ENCODE data around the gene MYO6.

- no peak for TF ChIP-seq CTCF (conservative IDR thresholded peaks at IDR 0.05; ENCODE audit: low read length)
- TF ChIP-seq EZH2phosphoT487 (IDR thresholded peaks at IDR 0.05; ENCODE audit: borderline replicate concordance, low read depth, low read length): no peak
Measured at GRCh38 chr6:75893776-75894152, 144.7 kb downstream of the MYO6 start.

Measured in OCI-LY7 (cell line).